Hematopoietic multipotent progenitor cell treated with erythropoietin and hydrocortisone succinate and interleukin-3 and kit ligand, for 4 days (in vitro differentiated cells): ENCODE measurements around the gene USP32.
"Not testable (repeated sequence)": the region's sequence is repeated elsewhere in the genome, so short reads cannot be mapped to it uniquely, and the experiment has no call there.

Experiments
- DNase-seq: peaks from one replicate; pipeline ENCODE4 v3.0.0-alpha.2; 2015

Gene USP32

DNA sequence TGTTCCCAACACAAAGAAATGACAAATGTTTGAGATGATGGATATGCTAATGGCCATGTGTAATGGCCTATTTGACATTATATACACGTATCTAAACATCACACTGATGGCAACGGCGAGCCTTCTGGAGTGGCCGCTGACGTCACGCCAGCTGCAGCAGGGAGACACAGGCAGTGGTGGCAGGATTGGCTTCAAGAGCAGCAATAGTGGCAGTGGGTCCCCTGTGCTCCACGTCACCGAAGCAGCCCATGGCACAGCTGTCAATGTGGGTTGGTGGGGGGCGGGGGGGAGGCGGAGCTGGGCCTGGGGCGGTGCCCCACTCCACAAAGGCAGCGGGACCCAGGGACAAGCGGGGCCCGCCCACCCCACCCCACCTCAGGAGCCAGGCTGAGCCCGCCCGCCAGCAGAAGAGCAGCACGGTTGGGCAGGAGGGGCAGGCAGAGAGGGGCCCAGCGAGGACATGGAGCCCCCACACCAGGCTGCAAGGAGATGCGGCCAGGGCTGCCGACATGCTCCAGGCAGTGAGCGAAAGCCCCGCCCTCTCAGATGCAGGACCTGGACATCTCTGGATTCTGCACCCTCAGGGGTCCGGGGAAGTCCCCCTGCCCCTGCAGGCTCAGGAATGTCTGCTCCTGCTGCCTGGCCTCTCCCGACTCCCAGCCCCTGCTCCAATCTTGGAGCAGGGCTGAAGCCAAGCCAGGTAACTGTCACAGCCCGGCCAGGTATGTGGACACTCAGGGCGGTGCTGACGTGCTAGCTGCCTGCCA is 64.6 kb downstream of the USP32 start:
- DNase-seq: no peak

GRCh38 chr17:60326702-60327101 is 65.2 kb downstream of the USP32 start:
- no peak for DNase-seq

DNA sequence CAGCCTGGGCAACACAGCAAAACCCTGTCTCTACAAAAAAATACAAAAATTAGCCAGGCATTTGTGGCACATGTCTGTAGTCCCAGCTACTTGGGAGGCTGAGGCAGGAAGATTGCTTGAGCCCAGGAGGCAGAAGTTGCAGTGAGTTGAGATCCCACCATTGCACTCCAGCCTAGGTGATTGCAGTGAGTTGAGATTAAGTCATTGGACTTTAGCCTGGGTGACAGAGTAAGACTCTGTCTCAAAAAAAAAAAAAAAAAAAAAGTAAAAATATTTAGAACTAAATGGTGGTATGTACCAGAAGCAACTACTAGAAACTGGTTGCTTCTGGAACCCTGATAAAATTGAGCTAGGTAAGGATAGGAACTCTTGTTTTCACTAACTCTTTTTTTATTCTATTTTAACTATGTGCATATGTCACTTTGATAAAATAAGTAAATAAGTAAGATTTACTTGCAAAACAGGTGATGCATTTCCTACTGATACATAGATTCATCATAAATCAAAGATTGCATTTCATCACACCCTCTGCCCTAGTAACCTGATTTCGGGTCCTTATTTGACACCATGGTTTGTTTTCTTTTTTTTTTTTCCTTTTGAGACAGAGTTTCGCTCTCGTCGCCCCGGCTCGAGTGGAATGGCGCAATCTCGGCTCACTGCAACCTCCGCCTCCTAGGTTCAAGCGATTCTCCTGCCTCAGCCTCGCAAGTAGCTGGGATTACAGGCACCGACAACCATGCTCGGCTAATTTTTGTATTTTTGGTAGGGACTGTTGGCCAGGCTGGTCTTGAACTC is 66.0 kb downstream of the USP32 start:
- no peak for DNase-seq

DNA sequence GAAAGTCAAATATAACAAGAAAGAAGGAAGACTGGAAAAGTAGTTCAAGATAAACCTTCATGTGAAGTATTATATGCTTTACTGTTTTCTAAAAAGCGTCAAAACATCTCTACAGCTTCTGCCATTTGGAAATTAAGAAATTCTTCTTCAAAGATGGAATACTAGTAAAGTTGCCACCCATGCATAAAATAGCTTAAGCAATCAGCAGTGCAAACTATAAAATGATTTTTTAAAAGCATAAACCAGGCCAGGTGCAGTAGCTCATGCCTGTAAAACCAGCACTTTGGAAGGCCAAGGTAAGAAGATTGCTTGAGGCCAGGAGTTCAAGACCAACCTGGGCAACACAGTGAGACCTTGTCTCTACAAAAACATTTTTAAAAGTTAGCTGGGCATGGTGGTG is 68.2 kb downstream of the USP32 start:
- DNase-seq: no peak

DNA sequence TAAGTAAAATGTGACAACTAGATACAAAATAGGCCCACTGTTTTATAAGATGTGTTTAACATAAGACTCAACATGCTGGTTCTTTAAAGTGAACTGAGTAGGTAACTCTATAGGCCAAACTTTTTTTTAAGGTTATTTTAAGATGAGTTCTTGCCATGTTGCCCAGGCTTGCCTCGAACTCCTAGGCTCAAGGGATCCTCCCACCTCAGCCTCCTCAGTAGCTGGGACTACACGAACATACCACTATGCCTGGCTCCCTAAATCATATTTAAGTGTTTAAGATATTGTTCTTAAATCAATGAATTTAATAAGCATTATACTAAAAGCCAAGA is 69.9 kb downstream of the USP32 start:
- DNase-seq: no peak

GRCh38 chr17:60321336-60322055 is 70.4 kb downstream of the USP32 start:
- DNase-seq: no peak

DNA sequence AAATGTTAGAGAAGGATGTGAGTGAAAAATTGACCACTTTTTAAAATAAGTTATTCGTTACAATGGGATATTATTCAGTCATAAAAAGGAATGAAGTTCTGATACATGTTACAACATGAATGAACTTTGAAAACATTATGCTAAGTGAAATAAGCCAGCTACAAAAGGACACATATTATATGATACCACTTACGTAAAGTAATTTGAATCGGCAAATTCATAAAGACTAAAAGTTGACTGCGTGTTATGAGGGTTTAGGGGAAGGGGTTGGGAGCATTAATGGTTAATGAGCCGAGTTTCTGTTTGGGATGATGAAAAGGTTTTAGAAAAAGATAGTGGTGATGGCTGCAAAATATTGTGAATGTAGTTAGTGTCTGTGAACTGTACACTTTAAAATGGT is 73.1 kb downstream of the USP32 start:
- no peak for DNase-seq

- no peak for DNase-seq
Measured at GRCh38 chr17:60318326-60318725, 73.6 kb downstream of the USP32 start.

GRCh38 chr17:60315650-60316049 is 76.3 kb downstream of the USP32 start:
- DNase-seq: peak; percentile 61

DNA sequence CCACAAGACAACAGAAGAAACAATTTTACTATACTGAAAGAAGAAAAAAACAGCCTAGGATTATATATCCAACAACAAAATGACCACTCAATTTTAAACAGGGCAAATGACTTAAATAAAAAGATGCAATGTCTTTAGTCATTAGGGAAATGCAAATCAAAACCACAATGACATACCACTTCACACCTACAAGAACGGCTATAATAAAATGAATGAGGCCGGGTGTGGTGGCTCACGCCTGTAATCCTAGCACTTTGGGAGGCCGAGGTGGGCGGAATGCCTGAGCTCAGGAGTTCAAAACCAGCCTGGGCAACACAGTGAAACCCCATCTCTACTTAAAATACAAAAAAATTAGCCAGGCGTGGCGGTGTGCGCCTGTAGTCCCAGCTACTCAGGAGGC is 77.0 kb downstream of the USP32 start:
- not testable (repeated sequence) for DNase-seq

GRCh38 chr17:60314423-60314822 is 77.5 kb downstream of the USP32 start:
- no peak for DNase-seq

DNA sequence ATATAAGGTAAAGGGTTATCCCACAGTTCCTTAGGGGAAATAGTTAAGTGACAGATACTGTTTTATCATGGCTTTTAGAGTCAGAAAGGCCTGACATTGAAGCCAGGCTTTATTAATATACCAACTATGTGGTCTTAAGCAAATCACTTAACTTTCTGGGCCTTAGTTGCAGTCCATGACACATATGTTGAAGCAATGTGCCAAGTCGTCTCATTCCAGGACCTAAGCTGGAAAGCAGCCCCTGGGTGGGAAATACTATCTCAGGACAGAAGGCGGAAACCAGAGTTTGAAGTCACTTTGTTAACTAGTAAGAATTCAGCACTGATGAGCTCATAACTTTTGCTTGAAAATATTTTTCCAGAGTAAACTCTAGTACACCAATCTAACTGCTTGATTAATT is 80.0 kb downstream of the USP32 start:
- DNase-seq: no peak

GRCh38 chr17:60311186-60311585 is 80.7 kb downstream of the USP32 start:
- no peak for DNase-seq

DNA sequence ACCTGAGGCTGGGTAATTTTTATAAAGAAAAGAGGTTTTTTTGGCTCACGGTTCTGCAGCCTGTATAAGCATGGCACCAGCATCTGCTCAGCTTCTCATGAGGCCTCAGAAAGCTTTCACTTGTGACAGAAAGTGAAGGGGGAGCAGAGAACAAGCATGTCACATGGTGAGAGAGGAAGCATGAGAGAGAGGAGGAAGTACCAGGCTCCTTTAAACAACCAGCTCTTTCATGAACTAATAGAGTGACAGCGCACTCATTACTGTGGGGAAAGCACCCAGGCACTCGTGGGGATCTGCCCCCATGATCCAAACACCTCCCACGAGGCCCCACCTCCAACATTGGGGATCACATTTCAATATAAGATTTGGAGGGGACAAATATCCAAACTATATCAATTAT is 86.8 kb downstream of the USP32 start:
- peak; percentile 74 for DNase-seq

- no peak for DNase-seq
Measured at GRCh38 chr17:60304502-60304901, 87.4 kb downstream of the USP32 start.

DNA sequence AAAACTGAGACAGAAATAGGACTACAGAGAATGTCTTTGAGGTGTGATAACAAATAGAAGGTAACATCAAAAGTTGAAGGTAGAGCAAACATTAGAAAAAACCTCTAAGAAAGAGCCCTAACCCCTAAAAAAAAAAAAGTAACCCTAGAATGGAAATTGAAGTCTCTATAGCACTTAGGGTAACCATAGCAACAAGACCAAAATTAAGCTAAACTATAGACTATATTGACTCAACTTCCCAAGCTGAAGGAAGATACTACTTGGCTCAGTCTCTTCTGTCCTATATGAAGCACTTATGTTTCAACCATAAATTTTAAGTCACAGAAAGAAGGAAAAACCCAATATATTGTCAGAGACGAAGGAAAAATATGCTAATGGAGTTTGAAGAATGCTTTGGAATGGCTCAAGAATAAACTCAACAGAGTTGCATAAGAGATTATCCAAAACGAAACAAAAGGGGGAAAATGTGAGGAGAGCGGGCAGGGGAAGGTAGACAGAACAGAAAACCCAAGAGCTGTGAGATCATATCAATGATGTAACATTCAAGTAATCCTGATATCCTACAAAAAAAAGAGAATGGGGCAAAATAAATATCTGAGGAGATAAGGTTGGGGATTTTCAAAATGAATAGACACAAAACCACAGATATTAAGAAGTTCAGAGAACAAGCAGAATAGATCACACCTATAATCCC is 88.4 kb downstream of the USP32 start:
- DNase-seq: no peak

DNA sequence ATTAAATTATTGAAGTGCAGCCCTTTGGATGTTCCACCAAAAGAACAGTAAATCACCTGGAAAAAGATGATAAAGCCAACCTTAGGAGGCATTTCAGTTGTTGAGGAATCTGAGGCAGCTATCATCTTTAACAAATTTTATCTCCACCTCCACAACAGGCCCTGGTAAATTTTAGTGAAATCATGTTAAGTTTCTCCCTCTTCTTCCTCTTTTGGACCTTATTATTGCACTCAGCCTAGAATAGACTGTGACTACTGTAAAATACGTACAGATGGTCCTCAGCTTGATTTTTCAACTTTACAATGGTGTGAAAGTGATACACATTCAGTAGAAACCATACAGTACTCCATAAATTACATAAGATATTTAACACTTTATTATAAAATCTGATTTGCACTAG is 90.3 kb downstream of the USP32 start:
- peak; percentile 45 for DNase-seq

DNA sequence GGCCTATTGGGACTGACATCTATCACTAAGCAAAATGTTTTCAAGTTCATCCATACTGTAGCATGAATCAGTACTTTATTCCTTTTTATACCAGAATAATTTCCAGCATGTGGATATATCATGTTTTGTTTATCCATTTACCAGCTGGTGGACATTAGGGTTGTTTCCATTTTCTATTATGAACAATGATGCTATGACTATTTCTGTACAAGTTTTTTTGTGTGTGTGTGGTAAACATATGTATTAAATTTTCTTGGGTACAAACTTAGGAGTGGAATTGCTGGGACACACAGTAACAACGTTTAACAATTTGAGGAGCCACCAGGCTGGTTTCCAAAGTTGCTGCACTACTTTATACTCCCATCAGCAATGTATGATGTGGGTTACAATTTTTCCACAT is 91.0 kb downstream of the USP32 start:
- no peak for DNase-seq

DNA sequence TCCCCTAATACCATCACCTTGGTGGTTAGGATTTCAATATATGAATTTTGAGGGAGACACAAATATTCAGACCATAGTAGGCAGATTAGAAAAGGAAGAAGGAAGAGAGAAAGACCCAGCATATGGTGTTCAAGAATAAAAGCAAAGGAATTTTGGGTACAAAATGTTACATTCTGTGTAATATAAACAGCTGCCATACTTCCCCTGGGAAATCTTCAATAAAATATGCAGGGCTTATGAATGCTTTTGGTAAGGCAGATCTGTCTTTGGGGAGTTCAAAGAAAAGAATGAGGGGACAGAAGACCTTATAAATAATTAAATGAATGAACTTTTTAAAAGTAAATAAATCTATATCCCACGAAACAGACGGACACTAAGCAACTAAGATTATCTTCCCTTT is 91.9 kb downstream of the USP32 start:
- DNase-seq: no peak

GRCh38 chr17:60297760-60298401 is 94.1 kb downstream of the USP32 start:
- peak; percentile 50 for DNase-seq

- no peak for DNase-seq
Measured at GRCh38 chr17:60296177-60296576, 95.8 kb downstream of the USP32 start.

- no peak for DNase-seq
Measured at GRCh38 chr17:60293580-60294335, 98.2 kb downstream of the USP32 start.
